ENCODE data around the gene CD2. TPM values are rescaled to one million over a fixed set of nuclear protein-coding genes. Genes with fewer than 3 reads are reported as not detected.

The CD2 gene
- total RNA-seq, 1 donor from 2014 or later, result not detected

- no peak for TF ChIP-seq CTCF (IDR thresholded peaks at IDR 0.05; ENCODE audit: insufficient read depth, low read length, poor library complexity, severe bottlenecking)
- no peak for DNase-seq (ENCODE audit: low read depth)
- no peaks in the 10 kb centered on the region for H3K36me3 ChIP-seq (ENCODE audit: control insufficient read depth, insufficient read depth, low read length)
- no peak overlapping the region for H3K4me3 ChIP-seq (ENCODE audit: low read depth, low read length)
- H3K27me3 ChIP-seq (ENCODE audit: control insufficient read depth, insufficient read depth, low read length), result no peaks in the 10 kb centered on the region
These were observed 23.9 kb downstream of the CD2 start for GRCh38 chr1:116777831-116778830.

- no peak for TF ChIP-seq CTCF (IDR thresholded peaks at IDR 0.05; ENCODE audit: insufficient read depth, low read length, poor library complexity, severe bottlenecking)
- no peaks in the 10 kb centered on the region for H3K36me3 ChIP-seq (ENCODE audit: control insufficient read depth, insufficient read depth, low read length)
- H3K4me3 ChIP-seq (ENCODE audit: low read depth, low read length), result no peak overlapping the region
- H3K27me3 ChIP-seq (ENCODE audit: control insufficient read depth, insufficient read depth, low read length), result no peaks in the 10 kb centered on the region
- DNase-seq (ENCODE audit: low read depth), result no peak
These were observed 26.8 kb downstream of the CD2 start for GRCh38 chr1:116781034-116781433.

- Histone ChIP-seq H3K27me3 (ENCODE audit: control insufficient read depth, insufficient read depth, low read length) (no peaks in the 10 kb centered on the region), H3K4me3 (ENCODE audit: low read depth, low read length) (no peak overlapping the region), H3K36me3 (ENCODE audit: control insufficient read depth, insufficient read depth, low read length) (no peaks in the 10 kb centered on the region)
- TF ChIP-seq CTCF (IDR thresholded peaks at IDR 0.05; ENCODE audit: insufficient read depth, low read length, poor library complexity, severe bottlenecking), result no peak
- DNase-seq (ENCODE audit: low read depth), result no peak
These were observed 30.8 kb downstream of the CD2 start for GRCh38 chr1:116785006-116785405.

GRCh38 chr1:116786049-116786448 lies 31.8 kb downstream of the CD2 start:
- H3K27me3 ChIP-seq (ENCODE audit: control insufficient read depth, insufficient read depth, low read length), result no peaks in the 10 kb centered on the region
- DNase-seq (ENCODE audit: low read depth), result no peak
- no peak overlapping the region for H3K4me3 ChIP-seq (ENCODE audit: low read depth, low read length)
- no peaks in the 10 kb centered on the region for H3K36me3 ChIP-seq (ENCODE audit: control insufficient read depth, insufficient read depth, low read length)
- TF ChIP-seq CTCF (IDR thresholded peaks at IDR 0.05; ENCODE audit: insufficient read depth, low read length, poor library complexity, severe bottlenecking), result no peak

- H3K4me3 ChIP-seq (ENCODE audit: low read depth, low read length), result no peak overlapping the region
- no peak for TF ChIP-seq CTCF (IDR thresholded peaks at IDR 0.05; ENCODE audit: insufficient read depth, low read length, poor library complexity, severe bottlenecking)
- H3K36me3 ChIP-seq (ENCODE audit: control insufficient read depth, insufficient read depth, low read length), result no peaks in the 10 kb centered on the region
- H3K27me3 ChIP-seq (ENCODE audit: control insufficient read depth, insufficient read depth, low read length), result no peaks in the 10 kb centered on the region
- DNase-seq (ENCODE audit: low read depth), result no peak
These were observed 37.5 kb downstream of the CD2 start for GRCh38 chr1:116791727-116792126.
